ENCODE measurements around the gene KLHL11. TPM values are rescaled to one million over a fixed set of nuclear protein-coding genes. Genes with fewer than 3 reads are reported as not detected.

KLHL11 gene
- total and polyA plus RNA-seq, 2 of the 8 experiments (the other 6 are each of a cell fraction or from before 2014, with no cell fraction given): 4.2 to 13.7 TPM

DNA sequence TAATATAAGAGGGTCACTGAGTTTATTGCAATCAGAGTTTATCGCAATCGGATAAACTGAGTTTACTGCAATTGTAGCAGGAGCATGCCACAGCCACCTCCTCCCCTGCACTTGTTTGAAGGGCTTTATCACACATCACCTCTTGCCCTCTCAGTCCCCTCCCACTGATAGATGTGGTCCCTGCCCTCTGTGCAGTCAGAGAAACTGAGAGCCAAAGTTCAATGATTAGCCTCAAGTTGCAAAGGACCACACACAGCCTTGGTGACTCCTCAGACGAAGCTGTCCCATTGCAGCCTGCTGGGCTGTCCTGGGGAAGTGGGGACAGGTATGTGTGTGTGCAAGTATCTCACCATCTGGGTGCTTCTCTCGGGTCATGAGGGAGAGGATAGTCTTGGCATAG lies 39.9 kb upstream of the KLHL11 start:
- Histone ChIP-seq H3K23ac (ENCODE audit: insufficient read length) (no peak overlapping the region), H3K14ac (ENCODE audit: insufficient read length) (no peak overlapping the region), H3K9me3 (ENCODE audit: insufficient read depth in 2 of 2, low read depth in 1 of 2, low read length in 1 of 2) (no peaks in the 10 kb centered on the region), H4K91ac (replicated peaks; ENCODE audit: insufficient read length, low read length) (no peak overlapping the region), H3K4me2 (ENCODE audit: insufficient read depth in 1 of 2, low read depth in 2 of 2, low read length in 2 of 2) (no peak overlapping the region), H3K36me3 (ENCODE audit: control insufficient read depth in 2 of 4, insufficient read depth in 4 of 4, low read length in 3 of 4) (peaks cover 56 to 97% (median 87%) of the 10 kb centered on the region in 4 experiments), H3K4ac (replicated peaks; ENCODE audit: insufficient read length, low read depth, low read length) (no peak overlapping the region), H2BK20ac (ENCODE audit: low read length) (no peak overlapping the region), H3K79me2 (ENCODE audit: control insufficient read depth in 1 of 2, insufficient read depth in 2 of 2, low read length in 2 of 2) (peaks cover 0 to 7% of the 10 kb centered on the region in 2 experiments; a peak in 2 of 4 replicates), H3K18ac (ENCODE audit: extremely low read depth, low read length) (no peak overlapping the region), H4K5ac (ENCODE audit: insufficient read length, low read depth, low read length) (no peak overlapping the region), H2BK15ac (ENCODE audit: low read length) (no peak overlapping the region), H2BK120ac (replicated peaks; ENCODE audit: low read depth, low read length) (no peak overlapping the region), H2BK12ac (ENCODE audit: low read depth, low read length) (no peak overlapping the region), H3K9ac (replicated peaks in 1 of 4; ENCODE audit: extremely low read depth in 1 of 4, low read depth in 3 of 4, low read length in 3 of 4) (no peak overlapping the region), H3K27ac (ENCODE audit: low read depth, low read length) (no peak overlapping the region), H3K4me1 (replicated peaks in 1 of 4; ENCODE audit: control insufficient read depth in 3 of 4, insufficient read depth in 4 of 4, low read length in 3 of 4) (no peaks in the 10 kb centered on the region; a peak in 1 of 7 replicates), H4K8ac (ENCODE audit: extremely low read depth, insufficient read depth, low read length) (no peak overlapping the region; the same call in 1 of the 2 replicates), H3K56ac (replicated peaks; ENCODE audit: insufficient read length, low read depth, low read length) (no peak overlapping the region), H2BK5ac (ENCODE audit: low read depth, low read length) (no peak overlapping the region), H2AFZ (ENCODE audit: low read length) (no peak overlapping the region), H3K4me3 (ENCODE audit: extremely low read depth in 1 of 4, insufficient read depth in 2 of 4, low read depth in 3 of 4, low read length in 4 of 4) (no peak overlapping the region), H4K20me1 (replicated peaks in 1 of 2; ENCODE audit: control insufficient read depth in 1 of 2, insufficient read depth in 2 of 2, low read length in 2 of 2) (peaks cover 20 to 29% of the 10 kb centered on the region in 2 experiments), H2AK5ac (ENCODE audit: low read depth, low read length) (no peak overlapping the region), H3K27me3 (replicated peaks in 1 of 4; ENCODE audit: control insufficient read depth in 3 of 4, extremely low read depth in 1 of 4, insufficient read depth in 3 of 4, low read length in 3 of 4) (no peaks in the 10 kb centered on the region), H3K79me1 (ENCODE audit: low read depth, low read length) (peaks cover 6% of the 10 kb centered on the region; the same call in 1 of the 2 replicates), H3K23me2 (ENCODE audit: low read depth, low read length) (no peaks in the 10 kb centered on the region; the same call in 1 of the 2 replicates)
- ChIA-PET CTCF (ENCODE audit: partially characterized antibody) (interaction anchor here (0.9 to 1.8 kb wide), 5 partner anchors 9 to 114 kb away, joined by 3 to 6 read pairs (median 3); partner anchors contain the start of gene NKIRAS2), POLR2A (ENCODE audit: partially characterized antibody) (interaction anchor here (1.1 to 2.1 kb wide), 3 partner anchors 9 to 17 kb away, joined by 3 to 5 read pairs (median 4); no protein-coding TSS in a partner anchor)
- no peak for TF ChIP-seq CHD1 (IDR thresholded peaks at IDR 0.05; ENCODE audit: low read depth, low read length)
- TF ChIP-seq CBX5 (IDR thresholded peaks at IDR 0.05; ENCODE audit: low read depth, low read length): no peak
- no peak for TF ChIP-seq NRF1 (IDR thresholded peaks at IDR 0.05; ENCODE audit: low read depth, low read length)
- TF ChIP-seq PHF8 (conservative IDR thresholded peaks at IDR 0.05; ENCODE audit: low read depth, low read length): no peak
- TF ChIP-seq EP300 (IDR thresholded peaks at IDR 0.05; ENCODE audit: borderline replicate concordance in 1 of 2, low read depth in 2 of 2, low read length in 2 of 2): no peak
- TF ChIP-seq TEAD4 (IDR thresholded peaks at IDR 0.05; ENCODE audit: low read depth, low read length): no peak
- TF ChIP-seq JUN (IDR thresholded peaks at IDR 0.05; ENCODE audit: low read depth, low read length): no peak
- no peak for TF ChIP-seq SIN3A (conservative IDR thresholded peaks at IDR 0.05 in 1 of 2, IDR thresholded peaks at IDR 0.05 in 1 of 2; ENCODE audit: low read depth in 1 of 2, low read length in 2 of 2)
- TF ChIP-seq, protein P1, sequence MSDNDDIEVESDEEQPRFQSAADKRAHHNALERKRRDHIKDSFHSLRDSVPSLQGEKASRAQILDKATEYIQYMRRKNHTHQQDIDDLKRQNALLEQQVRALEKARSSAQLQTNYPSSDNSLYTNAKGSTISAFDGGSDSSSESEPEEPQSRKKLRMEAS (IDR thresholded peaks at IDR 0.05): no peak
- no peak for FAIRE-seq
- DNase-seq (ENCODE audit: low read depth in 1 of 2, low spot score in 2 of 2): no peak
- 93% methylated on average over 4 of the region's 4 CpGs; no CpG with 5 or more reads in 1 of the 2 experiments for WGBS, 2 experiments (ENCODE audit: extremely low coverage in 1 of 2, insufficient coverage in 1 of 2, insufficient read length in 1 of 2, insufficient replicate concordance in 2 of 2, low coverage in 1 of 2, low lambda C conversion rate in 2 of 2, missing lambda C conversion rate in 1 of 2)

All from H1 (cell line).